HG02571 (cell line): ENCODE data around the gene CCDC87.
A peak's percentile ranks its signal among the peaks of the same experiment; 100 is the strongest.
"Not testable (repeated sequence)": the region's sequence is repeated elsewhere in the genome, so short reads cannot be mapped to it uniquely, and the experiment has no call there.

Experiments used
- ATAC-seq: cut with Tn5 transposase; IDR thresholded peaks from one replicate; pipeline ENCODE4 v1.9.1; 2021; ENCODE audit warnings: mild to moderate bottlenecking, moderate library complexity; ENCODE audit not compliant: unreplicated experiment

The CCDC87 gene, protein sequence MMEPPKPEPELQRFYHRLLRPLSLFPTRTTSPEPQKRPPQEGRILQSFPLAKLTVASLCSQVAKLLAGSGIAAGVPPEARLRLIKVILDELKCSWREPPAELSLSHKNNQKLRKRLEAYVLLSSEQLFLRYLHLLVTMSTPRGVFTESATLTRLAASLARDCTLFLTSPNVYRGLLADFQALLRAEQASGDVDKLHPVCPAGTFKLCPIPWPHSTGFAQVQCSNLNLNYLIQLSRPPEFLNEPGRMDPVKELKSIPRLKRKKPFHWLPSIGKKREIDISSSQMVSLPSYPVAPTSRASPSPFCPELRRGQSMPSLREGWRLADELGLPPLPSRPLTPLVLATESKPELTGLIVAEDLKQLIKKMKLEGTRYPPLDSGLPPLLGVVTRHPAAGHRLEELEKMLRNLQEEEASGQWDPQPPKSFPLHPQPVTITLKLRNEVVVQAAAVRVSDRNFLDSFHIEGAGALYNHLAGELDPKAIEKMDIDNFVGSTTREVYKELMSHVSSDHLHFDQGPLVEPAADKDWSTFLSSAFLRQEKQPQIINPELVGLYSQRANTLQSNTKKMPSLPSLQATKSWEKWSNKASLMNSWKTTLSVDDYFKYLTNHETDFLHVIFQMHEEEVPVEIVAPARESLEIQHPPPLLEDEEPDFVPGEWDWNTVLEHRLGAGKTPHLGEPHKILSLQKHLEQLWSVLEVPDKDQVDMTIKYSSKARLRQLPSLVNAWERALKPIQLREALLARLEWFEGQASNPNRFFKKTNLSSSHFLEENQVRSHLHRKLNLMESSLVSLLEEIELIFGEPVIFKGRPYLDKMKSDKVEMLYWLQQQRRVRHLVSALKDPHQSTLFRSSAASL

GRCh38 chr11:66592457-66593302 is at the start of gene CCDC87, which contains the start of gene CCS:
Gene CCDC87, minus strand, starts transcription at chr11:66593063. Its CDS starts 48 bp downstream, at chr11:66593015.
Gene CCS, plus strand, starts transcription at chr11:66593185. Its CDS starts 77 bp downstream, at chr11:66593262.
- peak; percentile 88 for ATAC-seq

DNA sequence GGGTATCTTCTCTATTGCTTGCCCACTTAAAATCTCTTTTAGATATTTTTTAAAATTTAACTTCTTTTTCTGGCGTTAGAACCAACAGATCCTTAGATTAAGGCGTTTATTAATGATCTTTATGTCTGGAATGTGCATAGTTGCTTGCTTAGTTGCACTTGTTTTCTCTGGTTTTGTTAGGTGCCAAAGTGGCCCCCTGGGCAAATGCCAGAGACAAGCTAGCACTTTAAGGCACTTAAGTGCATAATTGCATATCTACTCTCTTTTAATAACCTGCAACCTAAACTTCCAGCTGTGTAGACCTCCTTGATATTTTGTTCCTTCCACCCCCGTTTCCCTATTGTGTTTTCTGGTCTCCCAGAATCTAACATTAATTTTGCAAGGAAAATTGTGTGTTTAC is 49.0 kb upstream of the CCDC87 start:
- no peak for ATAC-seq

DNA sequence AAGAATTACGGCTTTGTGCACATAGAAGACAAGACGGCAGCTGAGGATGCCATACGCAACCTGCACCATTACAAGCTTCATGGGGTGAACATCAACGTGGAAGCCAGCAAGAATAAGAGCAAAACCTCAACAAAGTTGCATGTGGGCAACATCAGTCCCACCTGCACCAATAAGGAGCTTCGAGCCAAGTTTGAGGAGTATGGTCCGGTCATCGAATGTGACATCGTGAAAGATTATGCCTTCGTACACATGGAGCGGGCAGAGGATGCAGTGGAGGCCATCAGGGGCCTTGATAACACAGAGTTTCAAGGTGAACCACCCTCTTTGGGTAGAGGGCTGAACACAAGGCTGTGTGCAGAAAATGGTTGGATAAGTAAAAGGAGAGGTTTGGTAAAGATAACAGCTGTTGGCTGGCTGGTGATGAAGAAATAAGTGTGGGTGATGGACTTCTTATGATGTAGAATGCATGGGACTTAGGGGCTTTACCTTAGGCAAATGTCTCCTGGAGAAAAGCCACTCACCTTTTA is 47.0 kb upstream of the CCDC87 start:
- not testable (repeated sequence) for ATAC-seq

DNA sequence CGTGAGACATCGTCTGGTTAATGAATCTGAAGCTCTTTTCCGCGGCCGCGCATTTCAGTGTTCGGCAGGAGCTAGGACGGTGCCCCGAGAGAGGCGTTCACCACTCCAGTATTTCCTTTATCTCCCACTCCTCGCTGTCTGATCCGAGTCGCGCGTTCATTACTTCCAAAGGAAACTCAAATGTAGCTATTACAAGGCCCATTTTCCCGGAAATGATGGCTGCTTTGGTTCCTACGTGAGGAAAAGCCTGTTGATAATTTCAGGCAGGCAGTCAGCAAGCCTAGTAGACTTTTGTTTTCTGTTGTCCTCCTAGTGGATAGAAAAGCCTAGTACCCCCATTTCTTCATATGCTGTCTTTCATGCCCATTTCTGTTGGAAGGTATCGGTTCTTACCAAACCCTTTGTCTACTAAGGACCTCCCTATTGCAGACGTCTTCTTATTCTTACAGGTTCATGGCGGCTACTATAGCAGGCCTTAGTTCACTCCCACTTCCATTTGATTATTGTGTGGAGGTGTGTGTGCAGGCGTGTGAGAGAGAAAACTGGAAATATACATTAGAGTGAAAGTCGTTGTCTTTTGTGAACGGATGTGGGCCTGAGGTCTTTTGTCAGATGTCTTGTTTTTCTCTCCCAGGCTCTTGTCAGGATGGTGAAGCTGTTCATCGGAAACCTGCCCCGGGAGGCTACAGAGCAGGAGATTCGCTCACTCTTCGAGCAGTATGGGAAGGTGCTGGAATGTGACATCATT is 46.4 kb upstream of the CCDC87 start:
- ATAC-seq: no peak

- ATAC-seq: peak; percentile 94
These were observed 45.6 kb upstream of the CCDC87 start, which contains the start of gene RBM4 for GRCh38 chr11:66638177-66639065. Gene RBM4, plus strand, starts transcription at chr11:66638703. Its CDS starts 1,009 bp downstream, at chr11:66639712.

DNA sequence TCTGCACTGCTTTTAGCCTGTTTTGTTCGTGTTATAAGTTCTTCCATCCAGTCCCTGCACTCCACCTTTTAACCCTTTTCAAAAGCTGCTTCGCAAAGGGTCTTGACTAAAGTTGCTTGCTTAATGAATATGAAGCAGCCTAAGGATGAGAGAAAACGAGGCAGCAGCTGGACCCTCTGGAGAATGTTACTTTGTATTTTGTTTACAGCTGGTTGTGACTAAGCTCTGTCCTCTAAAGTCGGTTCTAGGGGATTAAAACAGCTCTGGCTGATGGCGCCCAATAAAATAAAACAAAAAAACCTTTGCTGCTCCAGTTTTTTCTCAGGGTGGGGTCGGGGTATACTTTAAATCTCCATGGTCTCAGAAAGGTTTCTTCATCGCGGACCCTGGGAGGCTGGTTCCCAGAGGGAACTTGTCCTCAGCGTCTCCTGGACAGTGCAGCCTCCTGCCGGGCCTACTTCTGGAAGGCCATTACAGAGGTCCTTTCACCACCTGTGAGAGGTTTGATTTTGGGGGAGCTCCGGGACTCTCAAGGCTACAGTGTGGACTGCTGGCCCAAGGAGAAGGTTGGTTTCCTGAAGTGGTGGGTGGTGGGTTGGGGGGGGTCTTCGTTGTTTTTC is 44.8 kb upstream of the CCDC87 start:
- ATAC-seq: no peak

DNA sequence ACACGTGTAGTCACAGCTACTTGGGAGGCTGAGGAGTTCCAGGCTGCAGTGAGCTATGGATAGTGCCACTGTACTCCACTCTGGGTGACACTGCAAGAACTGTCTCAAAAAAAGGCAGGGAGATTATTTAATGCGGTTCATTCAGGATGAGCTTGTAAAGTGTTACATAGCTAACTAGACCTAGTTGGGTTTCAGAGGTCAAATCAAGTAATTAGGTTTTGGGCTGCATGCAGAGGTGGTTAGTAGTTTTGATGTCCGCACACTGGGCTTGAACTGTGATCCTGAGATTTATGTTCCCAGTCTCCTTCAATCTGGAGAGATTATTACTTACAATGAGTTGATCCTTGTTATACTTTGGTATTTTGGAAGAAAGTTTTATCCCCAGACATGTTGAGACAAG is 43.5 kb upstream of the CCDC87 start:
- no peak for ATAC-seq

GRCh38 chr11:66632952-66633351 is 40.1 kb upstream of the CCDC87 start:
- no peak for ATAC-seq

GRCh38 chr11:66631883-66632282 is 39.0 kb upstream of the CCDC87 start:
- ATAC-seq: no peak

DNA sequence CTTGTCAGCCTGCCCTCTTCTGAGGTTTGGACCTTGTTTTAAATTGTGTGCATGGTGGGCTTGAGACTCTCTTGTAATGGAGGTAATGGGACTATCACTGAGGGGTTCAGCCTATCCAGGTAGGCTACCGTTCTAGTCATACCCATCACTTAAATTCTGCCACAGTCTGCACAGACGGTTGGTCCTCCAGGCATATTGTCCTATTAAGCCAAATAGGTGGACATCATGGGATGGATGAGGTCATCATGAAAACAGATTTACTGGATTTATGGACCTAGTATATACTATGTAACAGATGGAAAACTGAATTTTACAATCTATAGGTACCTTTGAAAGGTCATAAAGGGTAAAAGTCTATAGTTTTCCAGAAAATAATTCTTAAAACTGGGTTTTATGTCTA is 36.5 kb upstream of the CCDC87 start:
- ATAC-seq: no peak

GRCh38 chr11:66628061-66628603 is 35.3 kb upstream of the CCDC87 start:
- ATAC-seq: no peak

DNA sequence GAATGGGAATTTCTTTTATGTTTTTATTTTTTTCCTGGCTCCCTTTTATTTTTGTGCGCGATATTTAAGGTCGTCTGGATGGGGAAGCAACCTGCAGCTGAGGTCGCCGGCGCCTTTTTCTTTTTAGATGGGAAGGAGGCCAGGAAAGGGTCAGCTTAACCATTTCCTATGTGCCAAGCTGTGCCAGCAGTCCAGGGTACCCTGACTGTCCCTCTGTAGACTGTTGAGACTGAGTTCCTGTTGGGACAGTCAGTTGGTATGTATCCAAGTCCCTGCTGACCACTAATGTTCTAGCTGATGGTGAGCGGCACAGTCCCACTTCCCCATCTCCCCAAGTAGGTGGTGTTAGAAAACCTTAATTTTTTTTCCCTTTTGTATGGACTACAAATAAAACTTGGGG is 34.1 kb upstream of the CCDC87 start:
- ATAC-seq: no peak

GRCh38 chr11:66626382-66626781 is 33.5 kb upstream of the CCDC87 start:
- no peak for ATAC-seq

DNA sequence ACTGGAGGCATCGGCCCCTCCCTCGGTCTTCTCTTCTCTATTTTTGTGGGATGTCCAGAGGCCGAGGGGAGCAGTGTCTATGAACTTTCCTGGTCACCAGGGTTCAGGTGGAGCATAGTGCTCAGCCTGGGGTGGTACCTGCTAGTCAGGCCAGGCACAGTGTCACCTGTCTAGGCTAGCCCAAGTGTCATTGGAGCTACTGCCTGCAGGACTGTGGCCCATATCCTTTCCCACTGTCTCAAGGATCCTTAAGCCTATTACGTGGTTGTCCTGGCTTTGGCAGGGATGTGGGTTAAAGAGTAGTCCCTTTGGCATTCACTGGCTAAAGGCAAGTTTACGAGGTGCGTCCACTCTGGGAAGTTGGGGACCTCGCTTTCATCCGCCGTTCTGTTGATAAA is 32.9 kb upstream of the CCDC87 start:
- ATAC-seq: no peak

- ATAC-seq: no peak
These were observed 32.3 kb upstream of the CCDC87 start for GRCh38 chr11:66625041-66625751.

DNA sequence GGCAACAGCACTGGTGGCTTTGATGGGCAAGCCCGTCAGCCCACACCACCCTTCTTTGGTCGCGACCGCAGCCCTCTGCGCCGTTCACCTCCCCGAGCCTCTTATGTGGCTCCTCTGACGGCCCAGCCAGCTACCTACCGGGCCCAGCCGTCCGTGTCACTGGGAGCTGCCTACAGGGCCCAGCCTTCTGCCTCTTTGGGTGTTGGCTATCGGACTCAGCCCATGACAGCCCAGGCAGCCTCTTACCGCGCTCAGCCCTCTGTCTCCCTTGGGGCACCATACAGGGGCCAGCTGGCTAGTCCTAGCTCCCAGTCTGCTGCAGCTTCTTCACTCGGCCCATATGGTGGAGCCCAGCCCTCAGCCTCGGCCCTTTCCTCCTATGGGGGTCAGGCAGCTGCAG is 31.6 kb upstream of the CCDC87 start:
- no peak for ATAC-seq

DNA sequence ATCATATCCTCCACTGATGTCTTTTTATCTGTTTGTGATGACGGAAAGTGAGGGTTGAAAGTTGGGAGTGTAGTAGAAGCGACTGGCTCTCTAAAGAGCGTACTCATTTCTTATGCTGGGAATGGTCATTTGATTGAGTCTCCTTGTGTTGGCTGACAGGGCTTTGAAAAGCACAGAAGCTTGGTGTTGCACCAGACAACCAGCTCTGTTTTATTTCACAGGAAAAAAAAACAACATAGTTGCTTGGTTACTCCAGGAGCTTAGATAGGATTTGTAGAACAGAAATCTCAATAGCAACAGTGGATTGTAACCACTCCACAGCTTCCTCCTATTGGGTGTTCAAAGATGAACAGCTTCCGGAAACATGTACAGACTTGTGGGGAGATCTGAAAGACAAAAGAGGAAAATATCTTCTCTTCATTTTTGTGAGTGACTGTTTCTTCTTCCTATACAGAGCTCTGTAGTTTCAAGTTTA is 26.3 kb upstream of the CCDC87 start:
- no peak for ATAC-seq
